ENCODE data around the gene GPRC5C.

The GPRC5C gene

DNA sequence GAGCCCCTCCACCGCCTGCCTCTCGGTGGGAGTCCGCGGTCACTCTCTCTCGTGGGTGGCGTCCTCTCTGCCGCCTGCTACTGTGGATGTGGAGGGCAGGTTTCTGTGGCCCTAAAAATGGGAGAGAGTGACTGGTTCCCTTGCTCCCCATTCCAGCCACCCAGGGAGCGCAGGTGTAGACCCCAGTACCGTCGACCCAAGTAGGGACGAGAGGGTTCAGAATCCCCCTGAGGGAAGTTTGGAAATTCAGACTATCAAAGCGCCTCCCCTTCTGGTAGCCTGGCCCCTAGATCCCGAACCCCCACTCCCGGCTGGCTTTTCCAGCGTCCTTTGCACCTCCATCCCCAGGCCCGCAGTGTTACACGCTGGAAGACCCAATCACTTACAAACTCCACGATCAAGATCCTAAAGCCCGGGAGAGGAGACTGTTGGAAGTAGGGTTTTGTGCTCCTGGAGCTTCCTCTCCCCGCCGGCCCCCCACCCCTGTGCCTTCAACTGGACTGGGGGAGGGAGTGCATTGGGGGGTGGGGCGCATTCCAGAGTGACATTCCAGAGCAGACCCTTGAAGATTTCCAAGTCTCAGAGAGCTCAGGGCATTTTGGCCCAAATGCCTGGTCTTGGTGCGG, 991 bp downstream of the GPRC5C start:
- DNase-seq (ENCODE audit: low spot score) (no peak), FAIRE-seq (no peak)

GRCh38 chr17:74433421-74434121, 1.7 kb downstream of the GPRC5C start:
- FAIRE-seq: no peak

GRCh38 chr17:74435775-74436359, 4.0 kb downstream of the GPRC5C start:
- DNase-seq (ENCODE audit: low spot score) (no peak), FAIRE-seq (no peak)

More at GRCh38 chr17:74433421-74434121, 1.7 kb downstream of the GPRC5C start:
- DNase-seq (ENCODE audit: low spot score): no peak

DNA sequence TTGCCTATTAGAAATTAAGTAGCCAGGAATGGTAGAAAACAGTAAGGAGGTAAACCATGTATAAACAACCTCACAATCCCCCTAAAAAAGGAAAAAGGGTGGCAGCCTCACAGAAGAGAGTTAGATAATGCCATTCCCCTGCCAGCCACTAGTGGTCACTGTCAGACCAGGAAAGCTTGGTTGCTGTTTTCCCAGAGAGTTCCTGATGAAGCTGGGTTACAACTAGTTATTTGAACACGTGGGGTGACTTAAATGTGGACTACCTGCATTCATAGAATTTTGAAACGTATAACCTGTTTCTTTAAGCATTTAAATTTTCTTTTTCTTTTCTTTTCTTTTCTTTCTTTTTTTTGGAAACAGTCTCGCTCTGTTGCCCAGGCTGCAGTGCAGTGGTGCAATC, 5.8 kb downstream of the GPRC5C start:
- no peak for FAIRE-seq

DNA sequence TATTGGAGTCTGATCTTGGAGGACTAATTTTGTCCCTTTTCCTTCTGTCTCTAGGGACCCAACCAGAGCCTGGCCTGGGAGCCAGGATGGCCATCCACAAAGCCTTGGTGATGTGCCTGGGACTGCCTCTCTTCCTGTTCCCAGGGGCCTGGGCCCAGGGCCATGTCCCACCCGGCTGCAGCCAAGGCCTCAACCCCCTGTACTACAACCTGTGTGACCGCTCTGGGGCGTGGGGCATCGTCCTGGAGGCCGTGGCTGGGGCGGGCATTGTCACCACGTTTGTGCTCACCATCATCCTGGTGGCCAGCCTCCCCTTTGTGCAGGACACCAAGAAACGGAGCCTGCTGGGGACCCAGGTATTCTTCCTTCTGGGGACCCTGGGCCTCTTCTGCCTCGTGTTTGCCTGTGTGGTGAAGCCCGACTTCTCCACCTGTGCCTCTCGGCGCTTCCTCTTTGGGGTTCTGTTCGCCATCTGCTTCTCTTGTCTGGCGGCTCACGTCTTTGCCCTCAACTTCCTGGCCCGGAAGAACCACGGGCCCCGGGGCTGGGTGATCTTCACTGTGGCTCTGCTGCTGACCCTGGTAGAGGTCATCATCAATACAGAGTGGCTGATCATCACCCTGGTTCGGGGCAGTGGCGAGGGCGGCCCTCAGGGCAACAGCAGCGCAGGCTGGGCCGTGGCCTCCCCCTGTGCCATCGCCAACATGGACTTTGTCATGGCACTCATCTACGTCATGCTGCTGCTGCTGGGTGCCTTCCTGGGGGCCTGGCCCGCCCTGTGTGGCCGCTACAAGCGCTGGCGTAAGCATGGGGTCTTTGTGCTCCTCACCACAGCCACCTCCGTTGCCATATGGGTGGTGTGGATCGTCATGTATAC, 8.0 kb downstream of the GPRC5C start:
- FAIRE-seq (no peak), DNase-seq (ENCODE audit: low spot score) (no peak)

More for the DNA sequence above, 5.8 kb downstream of the GPRC5C start:
- DNase-seq (ENCODE audit: low spot score): no peak

DNA sequence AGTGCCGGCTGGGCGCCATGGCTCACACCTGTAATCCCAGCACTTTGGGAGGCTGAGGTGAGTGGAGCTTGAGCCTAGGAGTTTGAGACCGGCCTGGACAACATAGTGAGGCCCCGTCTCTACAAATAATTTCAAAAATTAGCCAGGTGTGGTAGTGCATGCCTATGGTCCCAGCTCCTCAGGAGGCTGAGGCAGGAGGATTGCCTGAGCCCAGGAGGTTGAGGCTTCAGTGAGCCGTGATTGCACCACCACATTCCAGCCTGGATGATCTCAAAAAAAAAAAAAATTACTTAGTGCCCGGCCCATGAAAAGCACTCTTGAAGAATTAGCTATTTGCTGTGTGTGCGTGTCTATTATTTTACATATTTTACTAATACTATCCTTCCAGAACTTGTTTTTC, 9.6 kb downstream of the GPRC5C start:
- FAIRE-seq (no peak), DNase-seq (ENCODE audit: low spot score) (no peak)

DNA sequence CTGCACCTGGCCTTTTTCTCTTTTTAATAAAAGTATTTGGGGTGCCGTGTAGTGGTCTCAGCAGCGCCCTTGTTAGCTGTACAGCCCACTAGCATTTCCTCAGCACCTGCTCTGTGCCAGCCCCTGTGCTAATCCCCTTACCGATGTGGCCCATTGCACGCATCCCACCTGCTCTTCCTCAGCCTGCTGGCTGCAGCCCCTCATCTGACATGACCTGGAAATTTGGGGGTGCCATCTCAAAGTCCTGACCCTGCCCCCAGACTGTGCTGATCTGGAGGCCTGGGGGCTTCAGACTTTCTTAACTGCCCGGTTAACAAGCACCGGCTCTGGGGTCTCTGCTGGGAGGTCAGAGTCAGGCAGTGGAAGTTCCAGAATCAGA, 10.4 kb downstream of the GPRC5C start:
- FAIRE-seq (no peak), DNase-seq (ENCODE audit: low spot score) (no peak)

- FAIRE-seq: no peak
- no peak for DNase-seq (ENCODE audit: low spot score)
Observed at GRCh38 chr17:74442670-74443515, 11.0 kb downstream of the GPRC5C start.

DNA sequence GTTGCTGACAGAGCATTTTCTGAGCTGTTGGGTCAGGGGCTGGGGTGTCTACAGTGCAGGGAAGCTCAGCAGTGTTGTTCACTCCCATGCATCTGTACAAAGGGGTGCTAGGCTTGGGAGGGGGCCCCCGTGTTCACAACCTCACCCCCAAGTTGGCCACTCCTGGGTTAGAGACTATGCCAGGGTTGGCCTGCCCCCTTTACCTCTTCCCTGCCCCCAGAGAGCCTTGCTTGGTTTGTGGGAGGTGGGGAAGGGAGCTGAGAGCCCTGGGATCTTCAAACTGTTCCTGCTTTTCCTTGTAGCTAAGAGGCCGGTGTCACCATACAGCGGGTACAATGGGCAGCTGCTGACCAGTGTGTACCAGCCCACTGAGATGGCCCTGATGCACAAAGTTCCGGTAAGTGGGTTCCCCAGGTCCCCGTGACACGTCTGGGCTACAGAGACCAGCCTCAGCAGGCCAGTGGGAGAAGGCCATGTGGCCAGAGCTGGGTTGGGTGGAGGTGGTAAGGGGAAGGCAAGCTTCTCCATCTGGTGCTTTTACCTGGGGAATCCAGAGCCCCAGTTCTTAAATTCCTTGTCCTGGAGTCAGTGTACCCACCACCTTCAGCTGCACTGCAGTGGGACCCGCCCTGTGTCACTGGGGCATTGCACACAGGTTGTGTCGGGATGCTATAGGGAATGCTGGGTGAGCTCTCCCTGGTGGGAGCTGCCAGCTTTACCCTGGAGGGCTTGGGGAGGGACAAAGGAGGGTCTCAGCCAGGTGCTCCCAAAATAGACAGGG, 11.8 kb downstream of the GPRC5C start:
- FAIRE-seq (no peak), DNase-seq (ENCODE audit: low spot score) (no peak)

DNA sequence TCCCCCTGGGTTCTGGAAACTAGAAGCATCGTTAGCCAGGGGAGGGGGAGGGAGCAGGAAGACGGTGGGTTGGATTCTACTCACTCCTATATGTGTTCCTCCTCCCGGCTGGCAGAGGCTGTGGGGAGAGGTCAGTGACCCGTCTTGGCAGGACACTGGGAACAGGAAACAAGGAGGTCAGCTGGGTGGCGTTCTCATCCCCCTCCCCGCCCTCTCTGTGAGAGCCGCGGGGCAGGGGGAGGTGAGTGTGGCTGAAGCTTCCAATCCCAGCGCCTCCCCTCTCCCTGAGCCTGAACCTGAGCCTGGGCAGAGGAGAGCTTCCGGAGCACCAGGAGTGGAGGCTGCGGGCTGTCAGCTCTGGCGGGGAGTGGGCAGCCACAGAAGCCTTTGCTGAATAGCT, 12.5 kb downstream of the GPRC5C start:
- DNase-seq (ENCODE audit: low spot score) (no peak), FAIRE-seq (no peak)

DNA sequence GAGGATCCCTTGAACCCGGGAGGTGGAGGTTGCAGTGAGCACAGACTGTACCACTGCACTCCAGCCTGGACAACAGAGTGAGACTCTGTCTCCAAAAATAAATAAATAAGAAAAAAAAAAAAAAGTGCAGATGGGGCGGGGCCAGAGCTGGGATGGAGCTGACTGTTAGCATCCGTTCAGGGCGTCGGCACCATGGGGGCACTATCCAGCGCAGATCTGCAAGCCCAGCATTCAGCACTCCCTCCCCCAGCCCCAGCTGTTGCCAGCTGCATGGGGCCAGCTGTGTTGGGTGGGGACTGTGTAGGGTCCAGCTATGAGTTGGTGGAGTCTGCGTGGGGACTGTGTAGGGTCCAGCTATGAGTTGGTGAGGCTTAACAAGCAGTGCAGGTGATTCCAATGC, 13.3 kb downstream of the GPRC5C start:
- FAIRE-seq (no peak), DNase-seq (ENCODE audit: low spot score) (no peak)

DNA sequence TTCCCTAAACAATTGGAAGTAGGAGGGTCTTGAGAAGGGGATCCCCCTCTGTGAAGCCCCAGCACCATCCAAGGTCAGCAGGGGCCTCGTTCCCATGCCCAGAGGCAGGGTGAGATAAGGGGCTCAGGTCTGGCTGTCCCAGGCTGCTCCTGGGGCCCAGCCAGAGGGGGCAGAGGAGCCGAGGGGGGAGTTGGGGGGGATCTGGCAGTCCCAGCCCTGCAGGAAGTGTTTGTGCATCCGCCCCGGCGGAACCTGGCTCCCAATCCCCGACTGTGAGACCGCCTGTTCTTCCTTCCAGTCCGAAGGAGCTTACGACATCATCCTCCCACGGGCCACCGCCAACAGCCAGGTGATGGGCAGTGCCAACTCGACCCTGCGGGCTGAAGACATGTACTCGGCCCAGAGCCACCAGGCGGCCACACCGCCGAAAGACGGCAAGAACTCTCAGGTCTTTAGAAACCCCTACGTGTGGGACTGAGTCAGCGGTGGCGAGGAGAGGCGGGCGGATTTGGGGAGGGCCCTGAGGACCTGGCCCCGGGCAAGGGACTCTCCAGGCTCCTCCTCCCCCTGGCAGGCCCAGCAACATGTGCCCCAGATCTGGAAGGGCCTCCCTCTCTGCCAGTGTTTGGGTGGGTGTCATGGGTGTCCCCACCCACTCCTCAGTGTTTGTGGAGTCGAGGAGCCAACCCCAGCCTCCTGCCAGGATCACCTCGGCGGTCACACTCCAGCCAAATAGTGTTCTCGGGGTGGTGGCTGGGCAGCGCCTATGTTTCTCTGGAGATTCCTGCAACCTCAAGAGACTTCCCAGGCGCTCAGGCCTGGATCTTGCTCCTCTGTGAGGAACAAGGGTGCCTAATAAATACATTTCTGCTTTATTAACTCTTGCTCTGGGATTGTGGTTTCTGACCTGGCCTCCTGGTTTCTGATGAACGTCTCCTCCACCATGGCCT, 14.9 kb downstream of the GPRC5C start:
- no peak for DNase-seq (ENCODE audit: low spot score)

GRCh38 chr17:74447628-74448159, 15.8 kb downstream of the GPRC5C start:
- FAIRE-seq (no peak), DNase-seq (ENCODE audit: low spot score) (no peak)

More for the DNA sequence above, 14.9 kb downstream of the GPRC5C start:
- no peak for FAIRE-seq

GRCh38 chr17:74448756-74449155, 16.9 kb downstream of the GPRC5C start:
- DNase-seq (ENCODE audit: low spot score) (no peak), FAIRE-seq (no peak)

DNA sequence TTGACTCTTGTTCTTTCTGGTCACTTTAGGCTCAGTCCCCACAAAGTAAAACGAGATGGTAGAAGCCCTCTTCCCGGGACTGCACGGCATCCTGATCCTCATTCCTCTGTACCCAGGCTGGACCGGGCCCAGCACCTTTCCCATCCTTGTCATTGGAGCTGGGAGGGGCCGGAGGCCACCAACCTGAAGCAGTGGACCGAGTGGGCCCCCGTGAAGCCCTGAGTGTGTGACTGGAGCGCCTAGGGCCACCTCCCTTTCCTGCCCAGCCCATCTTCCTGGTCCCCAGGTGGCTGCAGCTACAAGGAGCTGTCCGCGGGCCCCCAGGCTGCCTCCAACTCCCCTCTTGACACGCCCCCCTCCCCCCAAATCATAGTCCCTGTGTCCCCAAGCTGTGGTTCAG, 17.4 kb downstream of the GPRC5C start:
- FAIRE-seq: no peak
- no peak for DNase-seq (ENCODE audit: low spot score)

GRCh38 chr17:74449773-74450172, 17.9 kb downstream of the GPRC5C start:
- FAIRE-seq: no peak

GRCh38 chr17:74450231-74450630, 18.3 kb downstream of the GPRC5C start:
- no peak for DNase-seq (ENCODE audit: low spot score)

More at GRCh38 chr17:74449773-74450172, 17.9 kb downstream of the GPRC5C start:
- no peak for DNase-seq (ENCODE audit: low spot score)

DNA sequence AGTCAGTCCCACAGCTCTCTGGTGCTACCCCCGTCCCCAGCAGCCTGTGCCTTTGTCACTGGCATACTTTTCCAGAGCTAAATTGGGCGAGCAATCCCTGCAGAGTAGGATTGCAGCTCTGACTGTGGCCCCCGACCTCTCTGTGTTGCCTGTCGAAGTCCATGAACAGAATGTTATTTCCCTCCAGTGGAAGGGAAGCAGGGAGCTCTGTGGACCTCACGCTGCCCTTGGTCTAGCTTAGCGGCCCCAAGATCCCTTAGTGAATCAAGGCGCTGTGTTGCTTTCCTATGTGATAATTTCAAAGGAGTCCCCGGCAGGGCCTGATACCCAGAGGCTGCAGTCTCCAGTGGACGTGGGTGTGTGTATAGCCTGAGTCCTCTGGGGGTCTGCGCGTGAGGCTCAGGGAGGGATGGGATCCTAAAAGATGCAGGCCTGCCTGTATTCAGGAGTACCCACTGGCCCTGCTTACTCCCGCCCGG, 19.1 kb downstream of the GPRC5C start:
- FAIRE-seq (no peak), DNase-seq (ENCODE audit: low spot score) (no peak)

More at GRCh38 chr17:74450231-74450630, 18.3 kb downstream of the GPRC5C start:
- no peak for FAIRE-seq

Measured in RCC 7860 (cell line).